HG02763 (cell line): Measurements from ENCODE around the gene TMEM247.

Experiments
- ATAC-seq: cut with Tn5 transposase; IDR thresholded peaks from one replicate; pipeline ENCODE4 v1.9.1; 2021; ENCODE audit warnings: mild to moderate bottlenecking, moderate library complexity; ENCODE audit not compliant: unreplicated experiment

Gene TMEM247

DNA sequence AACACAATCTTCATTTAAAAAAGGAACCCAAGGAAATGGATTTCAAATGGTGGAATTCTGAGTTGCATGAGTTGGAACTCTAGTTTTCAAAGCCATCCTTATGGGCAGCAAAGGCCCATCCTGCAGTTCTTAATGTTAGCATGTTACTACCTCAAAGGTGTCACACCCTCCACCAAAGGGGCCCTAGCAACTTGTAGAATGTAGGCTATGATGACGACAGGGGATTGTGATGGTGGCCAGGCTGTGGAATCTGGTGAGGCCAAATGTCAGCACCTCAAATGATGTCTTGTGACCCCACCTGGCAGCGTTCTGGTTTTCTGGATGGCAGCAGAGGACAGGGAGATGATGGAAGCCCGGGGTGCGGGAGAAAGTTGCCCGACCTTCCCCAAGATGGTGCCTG is at the start of gene TMEM247:
TMEM247 (plus strand) TSS at position 301 of the 400 bp plus-strand sequence.
- no peak for ATAC-seq

- ATAC-seq: no peak
Measured at GRCh38 chr2:46430413-46430812, 49.0 kb upstream of the TMEM247 start.

GRCh38 chr2:46430992-46431391 is 48.4 kb upstream of the TMEM247 start:
- ATAC-seq: no peak

DNA sequence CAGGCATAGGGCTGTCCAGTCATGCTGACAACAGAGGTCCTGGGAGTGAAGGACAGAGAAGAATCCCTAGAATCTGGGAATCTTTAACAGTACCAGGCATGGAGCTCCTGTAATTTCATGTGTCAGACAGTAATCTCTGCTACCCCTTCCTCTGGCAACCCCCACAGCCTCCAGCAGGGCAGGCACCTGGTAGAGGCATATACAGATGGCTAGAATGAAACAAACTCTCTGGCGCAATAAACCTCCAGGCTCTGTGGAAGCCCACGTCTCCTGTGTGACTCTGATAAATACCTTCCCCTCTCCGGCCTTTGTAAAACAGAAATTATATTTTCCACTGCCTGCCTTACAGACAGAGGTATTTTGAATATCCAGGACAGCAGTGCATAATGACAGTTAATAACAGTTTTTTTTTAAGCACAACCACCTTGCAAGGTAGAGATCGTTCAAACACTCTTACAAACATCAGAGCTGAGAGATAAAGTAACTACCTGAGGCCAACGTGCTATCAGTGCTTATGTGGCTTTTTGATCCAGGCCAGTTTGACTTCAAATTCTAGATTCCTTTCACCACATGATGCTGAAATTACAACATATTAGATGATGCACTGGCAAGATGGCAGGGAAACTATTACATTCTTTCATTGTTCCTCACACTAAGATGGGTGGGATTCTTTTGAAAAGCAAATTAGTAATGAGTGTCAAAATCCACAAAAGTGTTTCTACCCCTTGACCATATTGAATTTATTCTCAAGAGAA is 47.7 kb upstream of the TMEM247 start:
- no peak for ATAC-seq

DNA sequence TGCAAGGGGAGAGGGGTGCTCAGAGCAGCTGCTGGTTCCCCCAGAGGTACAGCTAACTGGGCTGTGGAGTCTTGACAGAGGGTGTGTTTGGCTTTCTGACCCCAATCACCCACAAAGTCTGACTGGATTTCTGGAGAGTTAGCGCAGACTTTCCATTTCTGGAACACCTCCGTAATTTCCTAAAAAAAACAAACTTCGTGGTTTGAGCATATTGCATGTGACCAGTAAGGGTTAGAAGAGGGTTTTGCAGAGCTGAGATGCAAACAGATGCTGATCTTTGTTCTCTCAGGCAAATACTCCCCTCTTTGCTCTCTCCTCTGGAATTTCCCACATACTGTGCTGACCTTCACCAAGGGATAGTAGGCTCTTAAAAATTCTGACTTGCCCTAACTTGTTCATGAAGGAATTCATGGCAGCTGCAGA is 44.5 kb upstream of the TMEM247 start:
- ATAC-seq: no peak

- no peak for ATAC-seq
Measured at GRCh38 chr2:46435353-46435752, 44.0 kb upstream of the TMEM247 start.

- no peak for ATAC-seq
Measured at GRCh38 chr2:46435796-46436360, 43.5 kb upstream of the TMEM247 start.

DNA sequence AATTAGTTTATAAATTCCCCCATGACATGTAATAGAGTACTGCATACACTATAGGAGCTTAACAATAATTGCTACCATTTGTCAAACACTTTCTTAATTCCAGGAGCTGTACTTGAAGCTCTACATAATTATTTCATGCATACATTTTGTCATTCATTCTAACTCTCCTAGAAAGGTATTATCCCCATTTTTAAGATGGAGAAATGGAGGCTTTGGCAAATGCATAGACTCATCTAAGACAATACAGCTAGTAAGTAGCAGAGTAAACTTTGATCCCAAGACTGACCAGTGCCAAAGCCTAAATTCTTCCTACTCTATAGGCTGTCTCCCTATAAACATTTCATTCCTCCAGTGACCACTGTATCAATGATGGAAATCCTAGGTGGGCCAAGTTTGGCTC is 42.6 kb upstream of the TMEM247 start:
- no peak for ATAC-seq

DNA sequence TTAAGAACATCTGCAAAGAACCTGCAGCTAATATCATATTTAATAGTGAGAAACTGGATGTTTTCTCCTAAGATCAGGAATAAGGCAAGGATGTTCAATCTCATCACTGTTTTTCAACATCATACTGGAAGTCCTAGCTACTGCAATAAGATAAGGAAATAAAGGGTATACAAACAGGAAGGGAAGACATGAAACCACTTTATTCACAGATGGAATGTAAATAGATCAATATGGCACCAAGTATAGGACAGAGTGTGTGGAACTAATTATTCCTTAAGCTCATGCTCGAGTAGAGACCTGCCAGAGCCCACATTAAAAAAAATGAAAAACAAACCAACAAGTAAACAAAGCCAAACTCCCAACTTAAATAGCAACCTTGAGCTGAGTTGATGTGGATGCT is 41.3 kb upstream of the TMEM247 start:
- no peak for ATAC-seq

DNA sequence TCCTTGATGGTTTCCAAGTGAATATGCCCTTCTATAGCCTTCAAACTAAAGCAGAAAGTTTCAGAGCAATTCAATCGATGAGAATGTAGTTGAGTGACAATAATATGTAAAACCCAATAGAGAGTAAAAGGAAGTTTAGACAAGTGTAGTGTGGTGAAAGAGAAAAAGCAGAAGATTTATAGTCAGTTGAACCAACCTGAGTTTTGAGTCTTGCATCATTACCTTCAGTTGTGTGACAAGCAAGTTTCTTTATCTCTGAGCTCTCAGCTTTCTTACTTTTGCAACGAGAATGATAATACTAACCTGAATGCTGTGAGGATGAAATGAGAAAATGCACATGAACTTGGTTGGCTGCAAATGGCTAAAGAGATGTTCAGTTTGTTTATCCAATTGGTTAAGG is 40.6 kb upstream of the TMEM247 start:
- ATAC-seq: no peak

GRCh38 chr2:46439582-46439981 is 39.8 kb upstream of the TMEM247 start:
- ATAC-seq: no peak

GRCh38 chr2:46441838-46442712 is 37.3 kb upstream of the TMEM247 start:
- no peak for ATAC-seq

DNA sequence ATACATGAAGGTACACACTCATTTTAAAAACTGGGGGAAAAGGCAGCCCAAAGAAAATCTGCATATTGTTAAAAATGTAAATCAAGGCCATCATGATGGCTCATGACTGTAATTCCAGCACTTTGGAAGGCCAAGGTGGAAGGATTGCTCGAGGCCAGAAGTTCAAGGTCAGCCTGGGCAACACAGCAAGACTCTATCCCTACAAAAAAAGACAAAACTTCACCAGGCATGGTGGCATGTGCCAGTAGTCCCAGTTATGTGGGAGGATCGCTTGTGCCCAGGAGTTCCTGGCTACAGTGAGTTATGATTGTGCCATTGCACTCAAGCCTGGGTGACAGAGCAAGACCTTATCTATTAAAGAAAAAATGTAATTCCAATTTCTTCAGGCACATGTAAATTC is 34.6 kb upstream of the TMEM247 start:
- no peak for ATAC-seq

GRCh38 chr2:46445556-46445955 is 33.8 kb upstream of the TMEM247 start:
- no peak for ATAC-seq

DNA sequence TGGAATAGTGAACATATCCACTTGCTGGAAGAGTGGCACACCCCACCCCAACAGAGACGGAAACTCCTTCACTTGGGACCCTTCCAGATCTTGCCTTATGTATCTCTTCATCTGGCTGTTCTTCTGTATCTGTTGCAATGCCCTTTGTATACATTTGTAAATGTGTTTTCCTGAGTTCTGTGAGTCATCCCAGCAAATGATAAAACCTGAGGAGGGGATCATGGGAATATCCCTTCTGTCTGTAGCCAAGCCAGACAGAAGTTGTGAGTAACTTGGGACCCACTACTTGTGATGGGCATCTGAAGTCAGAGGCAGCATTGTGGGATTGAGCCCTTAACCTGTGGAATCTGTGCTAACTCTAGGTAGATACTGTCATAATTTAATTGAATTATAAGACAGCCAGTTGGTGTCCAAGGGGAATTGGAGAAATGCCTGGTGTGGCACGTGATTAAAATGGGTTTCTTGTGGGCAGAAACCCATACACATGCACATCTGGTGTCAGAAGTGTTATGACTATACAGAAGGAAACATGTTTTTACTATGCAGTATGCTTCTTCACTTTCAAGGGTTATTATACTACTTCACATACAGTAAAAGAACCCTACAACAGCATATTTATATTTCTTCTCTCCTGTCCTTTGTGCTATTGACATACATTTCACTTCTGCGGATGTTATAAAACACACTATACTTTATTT is 32.3 kb upstream of the TMEM247 start:
- ATAC-seq: no peak

GRCh38 chr2:46447649-46448048 is 31.7 kb upstream of the TMEM247 start:
- ATAC-seq: no peak

GRCh38 chr2:46448111-46448510 is 31.3 kb upstream of the TMEM247 start:
- ATAC-seq: no peak

- no peak for ATAC-seq
Measured at GRCh38 chr2:46448641-46449040, 30.7 kb upstream of the TMEM247 start.

- ATAC-seq: no peak
Measured at GRCh38 chr2:46449700-46450099, 29.7 kb upstream of the TMEM247 start.

DNA sequence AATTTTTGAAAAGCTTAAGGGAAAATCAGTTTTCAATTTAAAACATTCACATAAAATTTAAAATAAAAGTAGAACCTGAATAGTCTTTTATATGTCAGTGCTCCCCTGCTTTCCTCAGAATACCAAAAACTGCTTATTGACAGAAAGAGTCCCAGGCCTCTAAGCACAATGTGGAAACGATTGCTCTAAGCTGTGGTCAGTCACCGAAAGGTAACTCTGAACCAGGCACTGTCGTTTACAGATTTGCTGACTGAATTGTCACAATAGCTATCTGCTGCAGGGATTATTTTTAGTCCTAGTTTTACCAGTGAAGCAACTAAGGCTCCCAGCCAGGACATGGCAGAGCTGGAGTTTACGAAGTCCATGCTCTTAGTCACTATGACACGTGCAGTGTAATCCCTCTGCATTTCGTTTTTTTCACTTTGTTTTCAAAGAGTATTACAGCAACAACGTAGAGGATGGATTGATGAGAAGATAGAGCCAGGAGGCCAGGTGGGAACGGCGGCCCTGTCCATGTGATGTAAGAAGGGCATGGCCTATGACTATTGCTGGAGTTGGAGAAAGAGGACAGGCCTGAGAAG is 28.1 kb upstream of the TMEM247 start:
- ATAC-seq: no peak

GRCh38 chr2:46456789-46457188 is 22.6 kb upstream of the TMEM247 start:
- no peak for ATAC-seq
